Nephron (organoid): Measurements from ENCODE around the gene CLCN4.
A peak's percentile ranks its signal among the peaks of the same experiment; 100 is the strongest.

Experiments used
- H3K27ac Mint-ChIP-seq, 3 experiments: 2 replicates each; pipeline ENCODE4 v1.8.0; 2020; ENCODE audit warnings: mixed read lengths in 3 of 3, mild to moderate bottlenecking in 2 of 3, moderate library complexity in 1 of 3
- H3K27me3 Mint-ChIP-seq: 2 replicates; pipeline ENCODE4 v1.8.0; 2021; ENCODE audit warnings: low read depth, mild to moderate bottlenecking, moderate library complexity, mixed read lengths
- H3K36me3 Mint-ChIP-seq: 2 replicates; pipeline ENCODE4 v1.8.0; 2020; ENCODE audit warnings: low read depth, mixed read lengths
- H3K4me1 Mint-ChIP-seq: 2 replicates; pipeline ENCODE4 v1.8.0; 2020; ENCODE audit warnings: mixed read lengths
- H3K4me3 Mint-ChIP-seq, 3 experiments: 2 replicates each; pipeline ENCODE4 v1.8.0; 2020; ENCODE audit warnings: mild to moderate bottlenecking in 3 of 3, mixed read lengths in 3 of 3, moderate library complexity in 2 of 3
- H3K9me3 Mint-ChIP-seq: 2 replicates; pipeline ENCODE4 v1.8.0; 2020; ENCODE audit warnings: mixed read lengths
- CTCF ChIP-seq, 3 experiments: fragments of 200-600 bp; sonication (generic); IDR thresholded peaks; one replicate each; pipeline ENCODE4 v1.5.0; 2021; ENCODE audit warnings: antibody characterized with exemption in 3 of 3; ENCODE audit not compliant: unreplicated experiment in 3 of 3

CLCN4 gene

GRCh38 chrX:10189317-10190268, 32.8 kb downstream of the CLCN4 start:
- Mint-ChIP-seq H3K27ac (no peak overlapping the region), H3K27me3 (peaks cover 4% of the 10 kb centered on the region), H3K36me3 (peaks cover 13% of the 10 kb centered on the region), H3K9me3 (peaks cover 10% of the 10 kb centered on the region), H3K4me1 (peaks cover 7% of the 10 kb centered on the region), H3K4me3 (no peak overlapping the region)
- peak; percentile 73 to 83 (median 78) for TF ChIP-seq CTCF (IDR thresholded peaks at IDR 0.05; ENCODE audit: unreplicated experiment in 3 of 3)

- Mint-ChIP-seq H3K4me3 (no peak overlapping the region), H3K9me3 (peaks cover 10% of the 10 kb centered on the region), H3K4me1 (peaks cover 7% of the 10 kb centered on the region), H3K27ac (no peak overlapping the region), H3K27me3 (peaks cover 4% of the 10 kb centered on the region), H3K36me3 (peaks cover 17% of the 10 kb centered on the region)
- TF ChIP-seq CTCF (IDR thresholded peaks at IDR 0.05; ENCODE audit: unreplicated experiment in 3 of 3): peak; percentile 49 to 59 (median 56)
These were observed 33.6 kb downstream of the CLCN4 start for GRCh38 chrX:10190367-10190766.

GRCh38 chrX:10193587-10193986, 36.8 kb downstream of the CLCN4 start:
- Mint-ChIP-seq H3K27ac (no peak overlapping the region), H3K9me3 (peaks cover 10% of the 10 kb centered on the region), H3K4me1 (peaks cover 27% of the 10 kb centered on the region), H3K4me3 (no peak overlapping the region), H3K36me3 (peaks cover 29% of the 10 kb centered on the region), H3K27me3 (peaks cover 4% of the 10 kb centered on the region)
- no peak for TF ChIP-seq CTCF (IDR thresholded peaks at IDR 0.05; ENCODE audit: unreplicated experiment in 3 of 3)

- no peak for TF ChIP-seq CTCF (IDR thresholded peaks at IDR 0.05; ENCODE audit: unreplicated experiment in 3 of 3)
- no peak overlapping the region for H3K4me3 Mint-ChIP-seq
- H3K9me3 Mint-ChIP-seq: peaks cover 10% of the 10 kb centered on the region
- no peak overlapping the region for H3K27ac Mint-ChIP-seq
- H3K27me3 Mint-ChIP-seq: no peaks in the 10 kb centered on the region
- peaks cover 35% of the 10 kb centered on the region for H3K36me3 Mint-ChIP-seq
- H3K4me1 Mint-ChIP-seq: peaks cover 22% of the 10 kb centered on the region
These were observed 38.6 kb downstream of the CLCN4 start for GRCh38 chrX:10195425-10195824.

- Mint-ChIP-seq H3K36me3 (peaks cover 35% of the 10 kb centered on the region), H3K9me3 (peaks cover 10% of the 10 kb centered on the region), H3K27me3 (no peaks in the 10 kb centered on the region), H3K4me1 (peaks cover 22% of the 10 kb centered on the region), H3K4me3 (no peak overlapping the region), H3K27ac (no peak overlapping the region)
- no peak for TF ChIP-seq CTCF (IDR thresholded peaks at IDR 0.05; ENCODE audit: unreplicated experiment in 3 of 3)
These were observed 39.2 kb downstream of the CLCN4 start for GRCh38 chrX:10195947-10196346.
